CD14-positive monocyte (primary cell): ENCODE results near the gene UROC1. TPM values are rescaled to one million over a fixed set of nuclear protein-coding genes. Genes with fewer than 3 reads are reported as not detected.

Source experiments
- DNase-seq, 3 donors: peaks; one replicate each; pipeline ENCODE4 v3.0.0-alpha.2; 2011 to 2022
- H2AFZ ChIP-seq: 2 replicates; pipeline ENCODE4 v1.6.0; 2012; ENCODE audit warnings: mild to moderate bottlenecking, low read depth, low read length, inconsistent platforms; ENCODE audit not compliant: insufficient read depth, poor library complexity, severe bottlenecking
- H3K27ac ChIP-seq, 2 donors: 1 replicate in 1 of 2; 2 replicates in 1 of 2; pipeline ENCODE4 v1.5.1; 2012 to 2013; ENCODE audit warnings: low read length in 2 of 2, control low read depth in 1 of 2, inconsistent platforms in 1 of 2, low read depth in 1 of 2, mild to moderate bottlenecking in 1 of 2
- H3K27me3 ChIP-seq, 2 donors: one replicate each; pipeline versions ENCODE4 v1.6.0 to v1.6.1; 2011 to 2013; ENCODE audit warnings: low read length in 2 of 2; ENCODE audit not compliant: control insufficient read depth in 2 of 2, insufficient read depth in 2 of 2
- H3K36me3 ChIP-seq, 2 donors: replicated peaks in 1 of 2; 1 replicate in 1 of 2; 2 replicates in 1 of 2; pipeline versions ENCODE4 v1.5.1 to v1.6.1; 2012 to 2013; ENCODE audit warnings: low read length in 2 of 2, control low read depth in 1 of 2, inconsistent platforms in 1 of 2, mild to moderate bottlenecking in 1 of 2; ENCODE audit not compliant: insufficient read depth in 2 of 2, control insufficient read depth in 1 of 2
- H3K4me1 ChIP-seq, 2 donors: 1 replicate in 1 of 2; 2 replicates in 1 of 2; pipeline versions ENCODE4 v1.5.1 to v1.6.1; 2012 to 2013; ENCODE audit warnings: low read length in 2 of 2, control low read depth in 1 of 2, inconsistent platforms in 1 of 2, mild to moderate bottlenecking in 1 of 2, moderate library complexity in 1 of 2; ENCODE audit not compliant: insufficient read depth in 2 of 2, control insufficient read depth in 1 of 2
- H3K4me2 ChIP-seq: replicated peaks from 2 replicates; pipeline ENCODE3; 2012; ENCODE audit warnings: low read length, moderate library complexity, mild to moderate bottlenecking; ENCODE audit not compliant: poor library complexity, severe bottlenecking; ENCODE audit errors: extremely low read depth
- H3K4me3 ChIP-seq, 3 experiments: fragments of 200-600 bp in 1 of 3; sonication (generic) in 1 of 3; replicated peaks in 1 of 3; 1 replicate in 2 of 3; 2 replicates in 1 of 3; pipeline ENCODE4 v1.5.1; 2011 to 2013; ENCODE audit warnings: low read length in 3 of 3, mild to moderate bottlenecking in 3 of 3, control low read depth in 2 of 3, low read depth in 2 of 3, inconsistent platforms in 1 of 3, moderate library complexity in 1 of 3
- H3K79me2 ChIP-seq: 2 replicates; pipeline ENCODE4 v1.6.0; 2012; ENCODE audit warnings: mild to moderate bottlenecking, control low read depth, inconsistent platforms, low read length, moderate library complexity; ENCODE audit not compliant: insufficient read depth
- H3K9ac ChIP-seq: 2 replicates; pipeline ENCODE4 v1.6.0; 2017; ENCODE audit warnings: low read length, mild to moderate bottlenecking; ENCODE audit not compliant: insufficient read depth, poor library complexity, severe bottlenecking
- H3K9me3 ChIP-seq, 2 donors: replicated peaks in 1 of 2; 1 replicate in 1 of 2; 2 replicates in 1 of 2; pipeline versions ENCODE4 v1.5.1 to v1.6.1; 2012 to 2013; ENCODE audit warnings: low read length in 2 of 2, control low read depth in 1 of 2; ENCODE audit not compliant: control insufficient read depth in 1 of 2, insufficient read depth in 1 of 2
- H4K20me1 ChIP-seq: 2 replicates; pipeline ENCODE4 v1.6.0; 2012; ENCODE audit warnings: mild to moderate bottlenecking, low read length, control low read depth, moderate library complexity; ENCODE audit not compliant: insufficient read depth
- H3K27ac Mint-ChIP-seq, 7 donors: one replicate each; pipeline ENCODE4 v1.8.0; 2020; ENCODE audit warnings: mild to moderate bottlenecking in 7 of 7, mixed read lengths in 7 of 7, moderate library complexity in 6 of 7, inconsistent platforms in 2 of 7
- H3K27me3 Mint-ChIP-seq, 3 donors: one replicate each; pipeline ENCODE4 v1.8.0; 2021 to 2022; ENCODE audit warnings: low read depth in 3 of 3, mild to moderate bottlenecking in 3 of 3, mixed read lengths in 3 of 3, moderate library complexity in 3 of 3, inconsistent platforms in 1 of 3
- H3K36me3 Mint-ChIP-seq, 2 donors: one replicate each; pipeline ENCODE4 v1.8.0; 2020; ENCODE audit warnings: mixed read lengths in 2 of 2, inconsistent platforms in 1 of 2, mild to moderate bottlenecking in 1 of 2
- H3K4me1 Mint-ChIP-seq: one replicate; pipeline ENCODE4 v1.8.0; 2020; ENCODE audit warnings: mild to moderate bottlenecking, mixed read lengths
- H3K4me3 Mint-ChIP-seq, 2 donors: one replicate each; pipeline ENCODE4 v1.8.0; 2020; ENCODE audit warnings: mild to moderate bottlenecking in 2 of 2, mixed read lengths in 2 of 2, moderate library complexity in 1 of 2
- H3K9me3 Mint-ChIP-seq, 7 donors: one replicate each; pipeline ENCODE4 v1.8.0; 2020 to 2022; ENCODE audit warnings: mixed read lengths in 7 of 7, mild to moderate bottlenecking in 6 of 7, moderate library complexity in 6 of 7, inconsistent platforms in 2 of 7
- WGBS: methylation state at CpG from one replicate; pipeline ENCODE4 v1.1.5; 2013; ENCODE audit warnings: missing lambda C conversion rate; ENCODE audit not compliant: insufficient coverage; 5-methylcytosine and 5-hydroxymethylcytosine counted together
- intact Hi-C, 2 donors: fragments of 100-400 bp; cut with micrococcal nuclease; formaldehyde crosslinking; loops; one replicate each; pipeline versions ENCODE4 v1.15.0 to v1.15.1; 2023
- polyA plus RNA-seq, 3 donors: library from polyadenylated mRNA; depleted of rRNA in 1 of 3; unstranded in 2 of 3; stranded (reverse) in 1 of 3; fragments of 300-500 nt in 2 of 3; fragments of >200 nt in 1 of 3; fragmentation: Illumina TruSeq in 2 of 3; gene quantifications; 1 replicate in 2 of 3; 2 replicates in 1 of 3; pipeline ENCODE4 v1.2.3, GENCODE V29; 2012 to 2021
- TF ChIP-seq, protein P1 (sequence below): fragments of 200-600 bp; IDR thresholded peaks from one replicate; pipeline ENCODE4 v1.8.0; 2022; ENCODE audit warnings: antibody characterized with exemption, mild to moderate bottlenecking

Gene UROC1
- polyA plus RNA-seq, 3 donors: not detected

DNA sequence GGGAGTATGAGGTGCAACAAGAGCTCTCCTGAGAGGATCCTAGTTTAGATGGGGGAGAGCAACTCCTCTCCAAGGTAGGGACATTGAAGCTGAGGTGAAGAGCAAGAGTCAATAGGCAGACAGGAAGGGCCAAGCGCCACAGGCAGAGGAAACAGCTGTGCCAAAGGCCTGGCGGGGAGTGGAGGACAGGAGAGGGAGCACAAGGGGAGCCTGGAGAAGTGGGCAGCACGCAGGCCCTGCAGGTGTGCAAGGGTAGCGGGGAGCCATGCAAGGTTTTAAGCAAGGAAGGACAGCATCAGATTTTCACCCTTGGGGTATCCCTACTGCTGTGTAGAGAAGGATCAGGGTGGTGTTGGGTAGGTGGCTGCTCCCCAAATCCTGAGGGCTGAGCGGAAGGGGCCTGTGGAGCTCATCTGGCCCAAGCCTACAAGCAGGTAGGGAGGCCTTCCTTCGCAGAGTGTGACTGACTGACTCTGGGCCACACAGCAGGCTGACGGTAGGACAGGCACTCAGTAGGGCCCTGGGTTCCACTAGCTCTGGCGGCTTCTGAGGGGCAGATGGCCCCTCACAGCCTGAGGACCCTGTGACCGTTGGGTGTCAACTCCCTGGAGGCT is 19.6 kb upstream of the UROC1 start:
- Histone ChIP-seq H3K36me3 (peaks cover 8 to 36% of the 10 kb centered on the region in 2 donors), H3K27me3 (no peaks in the 10 kb centered on the region), H3K4me1 (peaks cover 36 to 45% of the 10 kb centered on the region in 2 donors), H4K20me1 (no peaks in the 10 kb centered on the region), H3K27ac (no peak overlapping the region), H3K9me3 (no peaks in the 10 kb centered on the region), H3K79me2 (peaks cover 14% of the 10 kb centered on the region), H3K4me2 (no peak overlapping the region), H2AFZ (no peak overlapping the region), H3K4me3 (no peak overlapping the region), H3K9ac (no peak overlapping the region)
- intact Hi-C loops: no loop called here
- H3K4me3 Mint-ChIP-seq: no peak overlapping the region
- H3K27ac Mint-ChIP-seq: peak overlapping the region in 1 of 7 donors; percentile 75
- TF ChIP-seq, protein P1, sequence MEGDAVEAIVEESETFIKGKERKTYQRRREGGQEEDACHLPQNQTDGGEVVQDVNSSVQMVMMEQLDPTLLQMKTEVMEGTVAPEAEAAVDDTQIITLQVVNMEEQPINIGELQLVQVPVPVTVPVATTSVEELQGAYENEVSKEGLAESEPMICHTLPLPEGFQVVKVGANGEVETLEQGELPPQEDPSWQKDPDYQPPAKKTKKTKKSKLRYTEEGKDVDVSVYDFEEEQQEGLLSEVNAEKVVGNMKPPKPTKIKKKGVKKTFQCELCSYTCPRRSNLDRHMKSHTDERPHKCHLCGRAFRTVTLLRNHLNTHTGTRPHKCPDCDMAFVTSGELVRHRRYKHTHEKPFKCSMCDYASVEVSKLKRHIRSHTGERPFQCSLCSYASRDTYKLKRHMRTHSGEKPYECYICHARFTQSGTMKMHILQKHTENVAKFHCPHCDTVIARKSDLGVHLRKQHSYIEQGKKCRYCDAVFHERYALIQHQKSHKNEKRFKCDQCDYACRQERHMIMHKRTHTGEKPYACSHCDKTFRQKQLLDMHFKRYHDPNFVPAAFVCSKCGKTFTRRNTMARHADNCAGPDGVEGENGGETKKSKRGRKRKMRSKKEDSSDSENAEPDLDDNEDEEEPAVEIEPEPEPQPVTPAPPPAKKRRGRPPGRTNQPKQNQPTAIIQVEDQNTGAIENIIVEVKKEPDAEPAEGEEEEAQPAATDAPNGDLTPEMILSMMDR: no peak
- peaks cover 0 to 5% (median 0%) of the 10 kb centered on the region in 7 donors for H3K9me3 Mint-ChIP-seq
- WGBS: 73% methylated on average over 9 of the region's 9 CpGs
- peaks cover 0 to 3% (median 0%) of the 10 kb centered on the region in 3 donors for H3K27me3 Mint-ChIP-seq
- H3K4me1 Mint-ChIP-seq: peaks cover 38% of the 10 kb centered on the region
- DNase-seq: no peak
- peaks cover 19 to 41% of the 10 kb centered on the region in 2 donors for H3K36me3 Mint-ChIP-seq

DNA sequence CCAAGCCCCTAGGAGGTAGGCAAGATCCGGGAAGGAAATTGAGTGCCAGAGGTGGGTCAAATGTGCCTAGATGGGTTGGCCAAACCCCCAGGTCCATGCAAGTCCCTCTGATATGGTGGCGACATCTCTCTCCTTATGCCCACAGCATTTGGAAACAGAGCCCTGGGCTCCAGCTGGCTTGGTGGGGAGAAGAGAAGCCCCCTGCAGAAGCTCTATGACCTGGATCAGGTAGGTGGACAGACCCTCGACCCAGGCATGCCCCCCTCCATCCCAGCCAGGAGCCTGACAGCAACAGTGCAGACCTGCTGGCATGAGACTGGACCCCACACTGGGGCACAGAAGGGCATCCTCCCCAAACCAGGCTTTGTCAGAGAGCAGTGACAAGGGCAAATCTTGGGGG is 18.6 kb upstream of the UROC1 start:
- Histone ChIP-seq H3K4me2 (no peak overlapping the region), H3K27me3 (no peaks in the 10 kb centered on the region), H4K20me1 (no peaks in the 10 kb centered on the region), H3K4me1 (peaks cover 39 to 49% of the 10 kb centered on the region in 2 donors), H3K9ac (no peak overlapping the region), H3K4me3 (no peak overlapping the region), H3K36me3 (peaks cover 8 to 34% of the 10 kb centered on the region in 2 donors), H3K27ac (no peak overlapping the region), H2AFZ (no peak overlapping the region), H3K79me2 (peaks cover 24% of the 10 kb centered on the region), H3K9me3 (no peaks in the 10 kb centered on the region)
- TF ChIP-seq, protein P1: no peak
- Mint-ChIP-seq H3K4me1 (peaks cover 40% of the 10 kb centered on the region), H3K4me3 (no peak overlapping the region), H3K27me3 (peaks cover 0 to 3% (median 0%) of the 10 kb centered on the region in 3 donors), H3K36me3 (peaks cover 18 to 41% of the 10 kb centered on the region in 2 donors), H3K9me3 (peaks cover 0 to 5% (median 0%) of the 10 kb centered on the region in 7 donors), H3K27ac (no peak overlapping the region)
- DNase-seq: no peak
- intact Hi-C loops: no loop called here
- no CpG with 5 or more reads among the region's 3 CpGs for WGBS
